Kidney (tissue), 14 donors: Measurements from ENCODE around the gene ANAPC16. TPM values are rescaled to one million over a fixed set of nuclear protein-coding genes. Genes with fewer than 3 reads are reported as not detected.

Experiments
- DNase-seq, 5 donors: peaks; one replicate each; pipeline ENCODE4 v3.0.0-alpha.2; 2013 to 2020
- FAIRE-seq: peaks from 2 replicates; lab custom pipeline; 2012; peaks lifted over from hg19 to GRCh38; lab: Jason Lieb, UNC
- H3K27ac ChIP-seq, 2 donors: one replicate each; pipeline ENCODE4 v1.7.0; 2013; ENCODE audit warnings: low read depth in 2 of 2, low read length in 2 of 2, inconsistent platforms in 1 of 2
- H3K27me3 ChIP-seq: one replicate; pipeline ENCODE4 v1.7.1; 2013; ENCODE audit warnings: low read length, inconsistent platforms; ENCODE audit not compliant: control insufficient read depth, insufficient read depth
- H3K36me3 ChIP-seq, 3 donors: one replicate each; pipeline versions ENCODE4 v1.7.0 to v1.7.1; 2013; ENCODE audit warnings: low read length in 3 of 3, control low read depth in 1 of 3, inconsistent platforms in 1 of 3; ENCODE audit not compliant: insufficient read depth in 3 of 3, control insufficient read depth in 2 of 3
- H3K4me1 ChIP-seq, 3 donors: one replicate each; pipeline versions ENCODE4 v1.7.0 to v1.7.1; 2013; ENCODE audit warnings: low read length in 3 of 3, inconsistent platforms in 1 of 3, low read depth in 1 of 3; ENCODE audit not compliant: control insufficient read depth in 2 of 3, insufficient read depth in 2 of 3
- H3K4me3 ChIP-seq, 3 donors: one replicate each; pipeline versions ENCODE4 v1.7.0 to v1.8.1; 2013; ENCODE audit warnings: low read length in 3 of 3, control low read depth in 1 of 3, inconsistent platforms in 1 of 3
- H3K9ac ChIP-seq, 3 donors: one replicate each; pipeline versions ENCODE4 v1.7.0 to v1.7.1; 2013; ENCODE audit warnings: low read length in 3 of 3, control low read depth in 1 of 3, inconsistent platforms in 1 of 3
- H3K9me3 ChIP-seq, 3 donors: one replicate each; pipeline versions ENCODE4 v1.7.0 to v1.7.1; 2013; ENCODE audit warnings: low read length in 3 of 3, control low read depth in 1 of 3, inconsistent platforms in 1 of 3; ENCODE audit not compliant: control insufficient read depth in 2 of 3, insufficient read depth in 1 of 3
- intact Hi-C: fragments of 100-400 bp; cut with DNase I; formaldehyde crosslinking; loops from one replicate; pipeline ENCODE4 v1.11.1; 2022
- polyA plus RNA-seq: library from polyadenylated mRNA; stranded (reverse); fragments of 350-450 nt; fragmentation: Illumina TruSeq; extraction: RNeasy Lipid Tissue Mini Kit (QIAGEN cat#74804); gene quantifications from one replicate; pipeline ENCODE4 v1.2.3, GENCODE V29; 2014; ENCODE audit warnings: low read depth, low replicate concordance; ENCODE audit not compliant: insufficient read depth
- total RNA-seq: library from RNA; stranded (reverse); fragmentation: NEBNext Ultra II Directional; extraction: Animal tissue kit (Norgen Biotek cat#: 25700); gene quantifications from one replicate; pipeline ENCODE4 v1.2.1, GENCODE V29; 2021
- TF ChIP-seq, protein P1 (sequence below): IDR thresholded peaks from 3 replicates; pipeline ENCODE4 v1.5.1; 2012; ENCODE audit warnings: mild to moderate bottlenecking, moderate library complexity, borderline replicate concordance; ENCODE audit not compliant: insufficient read depth; ENCODE audit errors: extremely low read depth
- donor health status: control.
- donor health status: control.
- donor health status: control.
- donor health status: control.
- donor health status: control.
- donor health status: DM: yes; HTN: yes; CAD: no.
- donor health status: Normal renal cell carcinoma (clear cell type).

Gene ANAPC16
- total and polyA plus RNA-seq, 2 donors from 2014 or later: 132 to 210 TPM

DNA sequence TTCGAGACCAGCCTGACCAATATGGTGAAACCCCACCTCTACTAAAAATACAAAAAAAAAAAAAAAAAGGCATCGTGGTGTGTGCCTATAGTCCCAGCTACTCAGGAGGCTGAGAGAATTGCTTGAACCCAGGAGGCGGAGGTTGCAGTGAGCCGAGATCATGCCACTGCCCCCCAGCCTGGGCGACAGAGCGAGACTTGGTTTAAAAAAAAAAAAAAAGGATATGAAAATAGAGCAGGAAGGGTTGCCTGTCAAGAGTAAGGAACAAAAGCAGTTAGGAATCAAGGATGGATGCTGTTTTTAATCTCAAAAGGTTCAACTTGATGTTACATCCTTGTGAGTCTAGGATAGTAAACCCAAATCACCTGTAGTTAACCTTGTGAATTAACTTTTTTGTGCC, 12.0 kb downstream of the ANAPC16 start:
- intact Hi-C loops: loop anchor here (10.0 kb wide), 1 partner anchor 107 kb away; no protein-coding TSS in a partner anchor
- H3K27me3 ChIP-seq: no peaks in the 10 kb centered on the region
- no peak overlapping the region for H3K4me3 ChIP-seq
- DNase-seq (no peak), FAIRE-seq (no peak)
- H3K9me3 ChIP-seq: no peaks in the 10 kb centered on the region
- TF ChIP-seq, protein P1, sequence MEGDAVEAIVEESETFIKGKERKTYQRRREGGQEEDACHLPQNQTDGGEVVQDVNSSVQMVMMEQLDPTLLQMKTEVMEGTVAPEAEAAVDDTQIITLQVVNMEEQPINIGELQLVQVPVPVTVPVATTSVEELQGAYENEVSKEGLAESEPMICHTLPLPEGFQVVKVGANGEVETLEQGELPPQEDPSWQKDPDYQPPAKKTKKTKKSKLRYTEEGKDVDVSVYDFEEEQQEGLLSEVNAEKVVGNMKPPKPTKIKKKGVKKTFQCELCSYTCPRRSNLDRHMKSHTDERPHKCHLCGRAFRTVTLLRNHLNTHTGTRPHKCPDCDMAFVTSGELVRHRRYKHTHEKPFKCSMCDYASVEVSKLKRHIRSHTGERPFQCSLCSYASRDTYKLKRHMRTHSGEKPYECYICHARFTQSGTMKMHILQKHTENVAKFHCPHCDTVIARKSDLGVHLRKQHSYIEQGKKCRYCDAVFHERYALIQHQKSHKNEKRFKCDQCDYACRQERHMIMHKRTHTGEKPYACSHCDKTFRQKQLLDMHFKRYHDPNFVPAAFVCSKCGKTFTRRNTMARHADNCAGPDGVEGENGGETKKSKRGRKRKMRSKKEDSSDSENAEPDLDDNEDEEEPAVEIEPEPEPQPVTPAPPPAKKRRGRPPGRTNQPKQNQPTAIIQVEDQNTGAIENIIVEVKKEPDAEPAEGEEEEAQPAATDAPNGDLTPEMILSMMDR: no peak
- H3K9ac ChIP-seq: no peak overlapping the region
- H3K36me3 ChIP-seq: peaks cover 0 to 6% (median 4%) of the 10 kb centered on the region in 3 donors
- no peak overlapping the region for H3K27ac ChIP-seq
- H3K4me1 ChIP-seq: peaks cover 0 to 4% (median 3%) of the 10 kb centered on the region in 3 donors

DNA sequence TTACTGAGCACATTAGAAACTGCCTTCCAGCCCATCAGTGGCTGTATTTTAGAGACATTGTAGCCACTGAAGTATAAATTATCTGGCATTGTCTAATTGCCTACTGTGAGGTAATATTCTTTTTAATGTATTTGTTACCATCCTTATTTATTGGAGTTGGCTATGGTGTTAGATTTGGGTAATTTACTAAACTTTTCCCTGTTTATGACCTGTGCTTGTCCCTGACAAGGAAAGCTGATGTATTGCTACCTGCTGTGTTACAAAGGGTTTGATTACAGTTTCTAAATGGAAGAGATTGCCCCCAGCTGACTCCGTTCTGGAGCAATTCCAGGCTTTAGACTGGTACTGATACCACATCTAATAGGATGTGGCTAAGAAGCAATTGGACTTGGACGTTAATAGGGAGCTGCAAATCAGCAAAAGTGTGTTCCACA, 12.5 kb downstream of the ANAPC16 start:
- intact Hi-C loops: loop anchor here (10.0 kb wide), 1 partner anchor 106 kb away; no protein-coding TSS in a partner anchor
- no peak for FAIRE-seq
- no peaks in the 10 kb centered on the region for H3K9me3 ChIP-seq
- H3K36me3 ChIP-seq: peaks cover 0 to 11% (median 8%) of the 10 kb centered on the region in 3 donors
- no peak overlapping the region for H3K27ac ChIP-seq
- no peak overlapping the region for H3K9ac ChIP-seq
- TF ChIP-seq, protein P1: no peak
- H3K4me1 ChIP-seq: peaks cover 0 to 4% (median 3%) of the 10 kb centered on the region in 3 donors
- peak in 1 of 5 donors; percentile 27 for DNase-seq
- H3K27me3 ChIP-seq: no peaks in the 10 kb centered on the region
- H3K4me3 ChIP-seq: no peak overlapping the region

DNA sequence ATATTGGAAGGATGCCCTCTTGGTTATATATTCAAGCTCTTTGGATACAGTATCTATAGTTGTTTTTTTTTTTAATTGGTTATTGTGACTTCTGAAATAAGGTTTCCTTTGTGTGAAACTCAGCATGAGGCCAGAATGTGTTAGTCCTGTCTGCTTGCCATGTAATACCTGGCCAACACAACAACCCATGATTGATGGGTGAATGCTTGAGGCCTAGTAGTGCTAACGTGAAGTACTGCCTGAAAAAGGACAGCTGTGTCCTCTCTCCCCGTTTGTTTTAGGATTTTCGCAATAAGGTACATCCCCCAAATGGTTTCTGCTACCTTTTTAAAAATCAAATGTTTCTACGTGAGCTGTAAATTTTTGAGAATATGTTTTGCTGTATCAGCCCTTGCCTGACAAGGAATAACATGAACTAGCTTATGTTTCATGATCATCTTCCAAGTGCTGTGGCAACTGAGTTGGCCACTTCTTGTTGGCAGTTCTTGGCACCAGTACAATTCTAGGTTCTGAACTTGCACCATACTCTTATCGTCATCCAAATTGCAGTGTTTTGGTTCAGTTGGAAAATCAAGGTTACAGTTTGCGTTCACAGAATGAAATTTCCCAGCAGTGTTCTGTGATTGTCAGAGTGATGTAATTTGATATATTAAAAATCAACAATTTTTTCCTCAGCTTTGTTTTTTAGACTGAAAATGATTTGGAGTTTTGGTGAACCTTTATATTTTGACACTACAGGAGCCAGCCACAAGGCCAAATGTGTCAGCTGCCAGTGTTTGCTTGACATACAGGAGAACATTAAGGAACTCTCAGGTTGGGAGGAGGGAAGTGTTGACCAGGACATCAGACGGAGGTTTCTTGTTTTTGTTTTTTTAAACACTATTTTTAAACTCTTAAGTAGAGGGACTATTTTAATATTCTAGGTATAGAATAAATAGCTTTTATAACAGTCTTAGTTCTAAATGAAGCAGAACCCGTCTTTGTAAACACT, 13.7 kb downstream of the ANAPC16 start:
- H3K9ac ChIP-seq: no peak overlapping the region
- FAIRE-seq (no peak), DNase-seq (peak in 1 of 5 donors; percentile 57)
- peak overlapping the region in 1 of 2 donors; percentile 32 for H3K27ac ChIP-seq
- no peaks in the 10 kb centered on the region for H3K9me3 ChIP-seq
- H3K27me3 ChIP-seq: no peaks in the 10 kb centered on the region
- peaks cover 0 to 3% (median 0%) of the 10 kb centered on the region in 3 donors for H3K4me1 ChIP-seq
- TF ChIP-seq, protein P1: no peak
- H3K36me3 ChIP-seq: peaks cover 0 to 16% (median 8%) of the 10 kb centered on the region in 3 donors
- intact Hi-C loops: loop anchor here (10.0 kb wide), 1 partner anchor 105 kb away; no protein-coding TSS in a partner anchor
- no peak overlapping the region for H3K4me3 ChIP-seq
